IPS DF 4.7 (cell line): ENCODE results near the gene GSPT2.
"Not testable (repeated sequence)": the region's sequence is repeated elsewhere in the genome, so short reads cannot be mapped to it uniquely, and the experiment has no call there.

Experiments used
- DNase-seq: peaks from one replicate; pipeline ENCODE4 v3.0.0-alpha.2; 2013; ENCODE audit warnings: low spot score; ENCODE audit errors: extremely low read depth

The GSPT2 gene

DNA sequence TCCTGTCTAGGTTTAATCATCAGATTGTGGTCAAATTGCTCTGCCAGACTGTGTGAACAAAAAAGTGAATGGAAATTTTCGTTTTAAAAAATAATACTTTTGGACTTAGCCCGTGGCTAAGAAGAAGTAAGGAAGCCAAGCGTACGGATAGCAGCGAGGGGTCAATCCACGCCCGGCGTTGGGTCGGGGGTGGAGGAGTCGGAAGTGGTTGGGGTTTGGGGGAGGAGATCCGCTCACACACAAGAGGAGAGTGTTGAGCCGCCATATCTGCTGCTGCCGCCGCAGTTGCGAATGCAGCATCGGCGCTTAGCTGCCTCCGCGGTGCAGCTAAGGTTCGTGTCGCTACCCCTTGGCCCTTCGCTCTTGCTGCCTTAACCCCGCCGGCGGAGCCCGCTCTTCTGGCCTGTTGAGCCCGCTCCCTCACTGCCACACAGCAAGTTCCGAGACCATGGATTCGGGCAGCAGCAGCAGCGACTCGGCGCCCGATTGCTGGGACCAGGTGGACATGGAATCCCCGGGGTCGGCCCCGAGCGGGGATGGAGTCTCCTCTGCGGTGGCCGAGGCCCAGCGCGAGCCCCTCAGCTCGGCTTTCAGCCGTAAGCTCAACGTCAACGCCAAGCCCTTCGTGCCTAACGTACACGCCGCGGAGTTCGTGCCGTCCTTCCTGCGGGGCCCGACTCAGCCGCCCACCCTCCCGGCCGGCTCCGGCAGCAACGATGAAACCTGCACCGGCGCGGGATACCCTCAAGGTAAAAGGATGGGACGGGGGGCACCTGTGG, at the start of gene GSPT2:
Gene GSPT2 (plus strand): TSS at position 264 of the 779 bp plus-strand sequence. CDS start 185 bp downstream, at position 449.
- no peak for DNase-seq

DNA sequence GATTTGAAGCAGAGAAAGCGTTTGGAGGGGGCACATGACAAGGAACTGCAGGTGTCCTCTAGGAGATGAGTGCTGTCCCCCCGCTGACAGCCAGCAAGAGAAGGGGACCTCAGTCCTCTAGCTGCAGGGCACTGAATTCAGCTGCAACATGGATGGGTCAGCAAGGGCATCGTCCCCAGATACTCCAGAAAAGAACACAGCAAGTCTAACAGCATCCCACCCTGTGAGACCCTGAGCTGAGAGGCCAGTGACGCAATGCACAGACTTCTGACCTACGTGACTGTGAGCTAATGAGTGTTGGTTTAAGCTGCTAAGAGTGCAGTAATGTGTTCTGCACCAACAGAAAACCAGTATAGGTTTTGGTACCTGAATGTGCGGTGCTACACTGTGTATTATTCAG, 49.0 kb upstream of the GSPT2 start:
- DNase-seq: no peak

DNA sequence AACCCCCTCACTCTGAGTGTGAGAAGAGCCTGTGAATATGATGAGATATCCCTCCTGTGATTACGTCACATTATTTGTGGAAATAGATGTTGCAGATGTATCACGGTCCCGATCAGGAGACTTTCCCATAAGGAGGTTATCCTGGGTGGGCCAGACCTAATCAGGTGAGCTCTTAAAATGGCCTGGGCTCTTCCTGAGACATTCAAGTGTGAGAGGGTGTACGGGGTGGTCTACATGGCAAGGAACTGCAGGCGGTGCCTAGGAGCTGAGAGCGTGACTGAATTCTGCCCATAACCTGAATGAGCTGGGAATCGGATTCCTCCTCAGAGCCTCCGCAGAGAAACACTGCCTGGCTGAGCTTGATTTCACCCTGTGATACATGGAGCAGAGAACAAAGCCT, 45.8 kb upstream of the GSPT2 start:
- DNase-seq: no peak

DNA sequence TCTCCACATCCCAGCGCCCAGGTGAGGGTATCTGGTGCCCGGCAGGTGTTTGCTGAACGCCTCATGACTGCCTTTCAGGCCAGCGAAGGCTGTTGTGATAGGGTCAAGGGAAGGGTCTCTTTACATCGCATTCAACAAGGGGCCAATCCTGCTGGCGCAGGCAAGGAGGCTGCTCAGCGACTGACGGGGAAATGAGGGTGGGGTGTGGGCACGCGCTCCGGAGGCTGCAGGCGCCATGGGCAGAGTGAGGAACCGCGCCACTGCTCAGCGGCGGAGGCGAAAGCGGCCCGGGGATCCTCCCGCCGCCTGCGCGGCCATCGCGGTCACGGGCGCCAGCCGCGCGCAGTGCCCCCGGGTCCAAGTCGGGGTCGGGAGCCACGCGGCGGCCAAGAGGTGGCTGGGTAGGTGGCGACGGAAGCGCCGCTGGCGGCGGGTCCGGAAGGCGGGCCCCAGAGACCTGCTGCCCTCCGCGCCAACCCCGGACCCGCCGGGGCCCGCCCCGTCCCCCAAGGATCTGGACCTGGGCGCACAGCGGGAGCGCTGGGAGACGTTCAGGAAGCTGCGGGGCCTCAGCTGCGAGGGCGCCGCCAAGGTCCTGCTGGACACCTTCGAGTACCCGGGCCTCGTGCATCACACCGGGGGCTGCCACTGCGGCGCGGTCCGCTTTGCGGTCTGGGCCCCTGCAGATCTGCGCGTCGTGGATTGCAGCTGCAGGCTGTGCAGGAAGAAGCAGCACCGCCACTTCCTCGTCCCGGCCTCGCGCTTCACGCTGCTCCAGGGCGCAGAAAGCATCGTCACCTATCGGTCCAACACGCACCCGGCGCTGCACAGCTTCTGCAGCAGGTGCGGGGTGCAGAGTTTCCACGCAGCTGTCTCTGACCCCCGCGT, 32.7 kb upstream of the GSPT2 start, which contains the start of gene CENPVL1:
Gene CENPVL1 (plus strand): TSS at position 236 of the 888 bp plus-strand sequence. CDS start 0 bp downstream, at position 236.
- DNase-seq: not testable (repeated sequence)

DNA sequence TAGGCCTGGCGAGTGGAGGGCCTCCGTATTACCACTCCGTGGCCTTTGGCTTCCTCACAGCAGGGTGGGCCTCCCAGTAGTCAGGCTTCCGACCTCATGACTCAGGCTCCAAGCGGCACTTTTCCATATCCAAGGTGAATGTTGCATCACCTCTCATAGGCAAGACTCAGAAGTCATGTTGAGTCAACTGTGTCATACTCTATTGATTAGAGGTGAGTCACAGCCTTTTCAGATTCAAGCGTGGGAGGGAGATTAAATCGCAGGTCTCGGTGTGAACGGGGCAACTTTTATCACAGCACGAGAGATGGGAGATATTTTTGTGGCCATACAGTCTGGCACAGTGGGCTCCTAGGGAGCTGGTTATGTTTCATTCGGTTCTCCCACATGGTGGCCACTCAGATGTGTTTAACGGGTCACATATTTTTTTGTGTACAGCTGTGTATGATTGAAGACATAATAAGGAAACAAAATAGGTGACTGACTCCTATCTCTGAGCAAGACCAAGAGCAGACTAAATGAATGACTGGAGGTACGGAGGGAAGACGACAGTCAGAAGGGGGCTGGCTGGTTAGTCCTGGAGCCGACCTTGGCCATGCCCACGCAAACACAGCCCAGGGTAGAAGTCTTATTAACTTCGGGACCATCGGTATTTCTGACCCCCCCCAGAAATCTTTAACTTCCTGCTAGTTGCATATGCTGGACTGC, 30.1 kb upstream of the GSPT2 start:
- DNase-seq: not testable (repeated sequence)

DNA sequence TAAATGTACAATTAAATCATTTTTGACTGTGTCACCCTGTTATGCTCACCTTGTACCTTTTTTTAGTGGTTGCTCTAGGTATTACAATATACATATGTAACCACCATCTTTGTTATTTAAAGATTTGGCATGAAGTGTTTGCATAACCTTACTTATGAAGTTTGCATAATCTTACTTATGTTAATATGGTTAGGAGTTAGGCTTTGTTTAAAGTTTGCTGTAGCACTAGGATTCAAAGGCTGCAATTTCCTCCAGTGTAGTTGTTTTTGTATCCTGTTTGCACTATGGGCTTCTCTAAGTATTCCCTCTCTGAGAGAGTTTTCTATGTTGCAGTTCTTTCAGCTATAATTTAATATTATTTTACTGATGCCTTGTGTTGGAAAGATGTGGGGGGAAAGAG, 15.0 kb upstream of the GSPT2 start:
- no peak for DNase-seq

DNA sequence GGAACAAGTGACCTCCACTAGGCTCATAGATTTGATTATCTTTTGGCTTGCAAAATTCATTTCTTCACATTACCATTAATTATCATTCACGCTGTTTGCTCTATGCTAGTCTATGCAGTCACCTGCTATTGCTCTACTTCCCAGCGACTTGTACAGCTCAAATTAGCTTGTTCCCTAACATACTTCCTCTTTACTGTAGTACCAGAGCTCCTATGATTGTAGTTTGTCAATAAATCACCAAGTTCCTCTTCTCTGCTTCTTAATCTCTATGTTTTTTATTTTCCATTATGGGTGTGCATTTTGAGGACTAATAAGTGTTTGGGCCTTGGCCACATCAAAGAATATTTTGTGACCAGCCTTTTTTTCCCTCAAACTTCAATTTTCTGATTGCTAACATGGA, 6.2 kb upstream of the GSPT2 start:
- DNase-seq: no peak

DNA sequence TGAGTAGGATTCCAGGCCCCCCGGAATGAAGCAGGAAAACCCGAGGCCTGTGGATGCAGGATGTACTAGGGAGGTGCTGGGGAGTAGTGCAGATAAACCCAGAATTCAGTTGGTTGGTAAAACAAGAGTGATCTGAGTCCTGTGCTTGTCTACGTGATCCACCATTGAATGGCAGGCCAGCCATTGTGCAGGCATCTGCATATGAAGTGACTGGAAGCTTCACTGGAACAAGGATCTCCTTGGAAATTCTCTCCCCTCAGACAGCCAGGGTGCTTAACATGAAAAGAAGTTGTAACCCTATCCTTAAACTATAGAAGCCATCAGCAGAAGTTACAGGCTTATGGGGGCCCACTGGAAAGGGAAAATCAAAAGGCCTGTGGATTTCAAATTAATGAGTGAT, 656 bp upstream of the GSPT2 start:
- DNase-seq: no peak

DNA sequence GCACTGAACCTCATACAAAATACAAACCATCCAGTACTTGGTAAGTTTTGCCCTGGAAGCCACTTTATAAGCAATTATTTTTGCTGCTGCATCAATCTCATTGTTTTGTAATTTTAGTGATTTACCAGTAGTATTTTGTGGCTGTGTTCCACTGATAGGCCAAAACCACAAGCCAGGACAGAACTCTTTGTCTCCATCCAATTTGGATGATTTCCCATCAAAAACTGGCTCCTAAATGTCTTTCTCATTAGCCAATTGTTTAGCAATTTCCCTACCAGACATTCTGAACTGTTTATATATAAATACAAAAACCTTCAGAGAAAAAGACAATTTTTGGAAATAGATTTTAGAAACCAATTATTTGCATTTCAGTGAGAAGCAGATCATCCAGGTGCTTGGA, 4.4 kb downstream of the GSPT2 start:
- no peak for DNase-seq

DNA sequence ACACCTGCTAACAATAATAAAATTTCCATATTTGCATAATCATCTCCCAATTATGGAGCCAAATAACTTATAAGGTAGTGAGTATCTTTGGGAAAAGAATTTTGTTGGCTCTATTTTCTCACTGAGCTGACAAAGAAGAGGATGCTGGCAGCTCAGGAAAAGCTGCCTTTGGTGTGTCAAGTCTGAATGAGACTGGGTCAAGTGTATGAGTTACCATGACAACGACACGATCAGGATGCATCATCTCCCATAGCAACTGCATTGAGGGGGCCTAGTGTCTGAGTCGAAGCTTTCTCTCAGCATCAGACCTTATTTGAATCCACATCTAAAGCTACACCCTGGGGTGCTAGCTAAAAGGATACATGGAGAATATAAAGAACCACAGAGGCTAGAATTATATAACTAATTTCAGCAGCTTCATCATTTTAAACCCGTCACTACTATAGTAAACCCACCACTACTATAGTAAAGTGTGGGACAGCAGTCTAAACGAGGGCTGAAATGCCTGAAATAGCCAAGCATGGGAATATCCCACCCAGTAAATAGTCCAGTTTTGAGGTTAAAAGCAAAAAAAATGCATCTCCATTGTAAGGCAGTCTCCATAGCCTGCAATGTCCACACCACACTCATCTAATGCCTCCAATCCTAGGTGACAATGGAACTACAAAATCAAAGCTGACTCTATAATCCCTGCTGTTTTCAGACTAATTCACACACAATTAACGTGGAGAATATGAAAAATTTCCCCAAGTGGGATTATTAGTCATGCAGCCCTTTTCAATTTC, 16.0 kb downstream of the GSPT2 start:
- no peak for DNase-seq

DNA sequence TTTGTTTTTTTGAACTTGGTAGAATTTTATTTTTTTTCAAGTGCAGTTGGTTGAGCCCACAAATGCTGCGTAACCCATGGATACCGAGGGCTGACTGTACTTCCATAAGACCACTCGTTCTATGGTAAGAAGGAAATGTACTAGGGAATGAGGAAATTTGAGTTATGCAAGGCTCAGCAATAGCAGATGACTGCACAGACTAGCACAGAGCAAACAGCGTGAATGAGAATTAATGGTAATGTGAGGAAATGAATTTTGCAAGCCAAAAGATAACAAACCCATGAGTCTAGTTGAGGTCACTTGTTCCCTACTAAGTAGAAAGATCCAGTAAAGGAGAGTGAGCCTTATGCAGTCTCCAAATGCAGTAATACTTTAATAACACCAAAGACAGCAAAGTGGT, 17.4 kb downstream of the GSPT2 start:
- no peak for DNase-seq

DNA sequence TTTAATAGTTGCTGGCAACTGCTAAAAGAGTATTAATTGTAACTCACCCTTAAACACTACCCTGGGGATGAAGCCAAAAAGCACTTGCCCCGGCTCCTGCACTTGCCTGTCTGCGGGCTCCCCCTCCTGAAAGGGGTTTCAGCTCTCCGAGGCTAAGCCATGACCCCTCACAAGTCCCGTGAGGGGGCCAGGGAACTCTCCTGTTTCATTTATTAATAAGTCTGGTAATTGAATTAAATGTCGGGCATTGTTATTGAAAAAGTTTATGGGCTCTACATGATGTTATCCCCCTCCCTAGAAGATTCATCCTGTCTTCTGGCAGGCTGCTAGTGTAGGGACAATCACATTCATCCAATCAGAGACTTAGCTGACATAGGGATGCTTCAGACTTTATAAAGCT, 23.3 kb downstream of the GSPT2 start:
- no peak for DNase-seq

DNA sequence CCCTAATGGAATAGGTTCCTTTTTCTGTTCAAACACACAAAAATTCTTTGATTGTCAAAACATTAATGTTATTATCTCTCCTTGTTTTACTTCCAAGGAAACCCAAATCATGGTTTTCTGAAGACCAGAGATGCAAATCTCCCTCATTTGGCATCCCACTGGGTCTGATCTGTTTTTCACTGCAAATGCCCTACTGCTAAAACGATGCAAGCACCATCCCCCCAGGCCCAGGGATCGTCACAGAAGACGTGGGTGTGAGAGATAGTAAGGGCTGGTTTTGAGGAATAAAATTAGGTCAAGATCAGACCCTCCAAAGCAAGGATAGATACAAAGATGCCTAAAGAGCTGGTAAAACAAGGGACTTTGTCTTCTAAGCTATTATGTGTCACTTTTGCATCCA, 33.6 kb downstream of the GSPT2 start:
- no peak for DNase-seq

DNA sequence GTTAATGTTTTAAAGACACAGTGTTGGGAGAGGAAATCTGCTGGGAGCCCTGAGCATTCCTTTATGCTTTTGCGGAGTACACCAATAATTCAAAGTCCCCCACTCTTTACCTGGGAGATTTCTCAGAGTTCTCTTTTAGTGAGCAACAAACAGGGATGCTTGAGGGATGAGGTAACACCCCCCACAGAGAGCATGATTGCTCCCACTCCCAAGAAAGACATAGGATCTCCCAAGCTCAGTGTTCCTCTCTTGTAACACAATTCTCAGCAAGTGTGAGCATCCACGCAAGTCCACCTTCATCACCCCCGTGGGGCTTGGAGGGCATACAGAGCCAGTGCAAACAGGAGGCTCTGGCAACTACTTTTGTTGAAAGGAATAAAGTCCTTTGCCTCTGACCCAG, 36.1 kb downstream of the GSPT2 start:
- DNase-seq: no peak

DNA sequence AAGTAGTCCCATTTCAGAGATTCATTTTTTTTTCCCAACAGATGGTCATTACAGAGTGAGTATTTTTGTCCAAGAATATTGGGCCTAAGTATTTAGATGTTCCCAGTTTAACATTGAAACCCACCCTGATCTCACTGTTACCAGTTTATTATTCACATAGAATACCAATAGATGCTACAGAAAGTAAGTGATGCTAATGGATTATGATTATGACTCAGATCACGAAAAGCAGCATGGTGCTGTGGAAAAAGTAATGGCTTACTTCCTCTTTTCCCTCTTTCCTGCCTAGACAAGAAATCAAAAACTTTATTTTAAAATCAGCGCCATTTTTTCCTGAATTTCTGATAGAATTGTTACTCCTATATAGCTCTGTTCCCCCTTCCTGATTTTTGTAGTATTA, 51.9 kb downstream of the GSPT2 start:
- DNase-seq: no peak
